Measurements from ENCODE around the gene CELF1.

DNA sequence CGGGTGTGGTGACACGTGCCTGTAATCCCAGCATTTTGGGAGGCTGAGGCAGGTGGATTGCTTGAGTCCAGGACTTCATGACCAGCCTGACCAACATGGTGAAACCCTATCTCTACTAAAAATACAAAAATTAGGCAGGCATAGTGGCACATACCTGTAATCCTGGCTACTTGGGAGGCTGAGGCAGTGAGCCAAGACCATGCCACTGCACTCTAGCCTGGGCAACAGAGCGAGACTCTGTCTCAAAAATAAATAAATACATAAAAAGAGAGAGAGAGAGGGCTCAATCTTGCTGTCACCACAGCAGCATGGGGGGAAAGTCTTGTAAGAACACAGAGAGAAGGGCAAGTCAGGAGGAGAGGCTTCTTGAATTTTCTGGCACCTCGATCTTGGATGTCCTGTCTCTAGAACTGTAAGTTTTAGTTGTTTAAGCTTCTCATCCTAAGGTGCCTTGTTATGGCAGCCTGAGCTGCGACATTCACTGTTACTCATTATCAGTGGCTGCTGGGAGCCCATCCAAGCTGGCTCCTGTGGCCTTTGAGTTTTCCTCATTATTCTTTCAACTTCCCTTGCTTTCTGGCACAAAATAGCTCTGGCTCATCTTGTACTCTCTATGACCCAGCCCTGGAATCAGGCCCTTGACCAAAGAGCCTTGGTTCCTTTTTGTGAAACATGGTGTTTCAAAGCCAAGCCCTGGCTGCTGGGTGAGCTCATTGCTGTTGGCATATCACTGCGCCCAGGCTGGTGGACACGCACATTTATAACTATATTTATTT lies 118.7 kb downstream of the CELF1 start:
- TF ChIP-seq, protein P1, sequence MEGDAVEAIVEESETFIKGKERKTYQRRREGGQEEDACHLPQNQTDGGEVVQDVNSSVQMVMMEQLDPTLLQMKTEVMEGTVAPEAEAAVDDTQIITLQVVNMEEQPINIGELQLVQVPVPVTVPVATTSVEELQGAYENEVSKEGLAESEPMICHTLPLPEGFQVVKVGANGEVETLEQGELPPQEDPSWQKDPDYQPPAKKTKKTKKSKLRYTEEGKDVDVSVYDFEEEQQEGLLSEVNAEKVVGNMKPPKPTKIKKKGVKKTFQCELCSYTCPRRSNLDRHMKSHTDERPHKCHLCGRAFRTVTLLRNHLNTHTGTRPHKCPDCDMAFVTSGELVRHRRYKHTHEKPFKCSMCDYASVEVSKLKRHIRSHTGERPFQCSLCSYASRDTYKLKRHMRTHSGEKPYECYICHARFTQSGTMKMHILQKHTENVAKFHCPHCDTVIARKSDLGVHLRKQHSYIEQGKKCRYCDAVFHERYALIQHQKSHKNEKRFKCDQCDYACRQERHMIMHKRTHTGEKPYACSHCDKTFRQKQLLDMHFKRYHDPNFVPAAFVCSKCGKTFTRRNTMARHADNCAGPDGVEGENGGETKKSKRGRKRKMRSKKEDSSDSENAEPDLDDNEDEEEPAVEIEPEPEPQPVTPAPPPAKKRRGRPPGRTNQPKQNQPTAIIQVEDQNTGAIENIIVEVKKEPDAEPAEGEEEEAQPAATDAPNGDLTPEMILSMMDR (IDR thresholded peaks at IDR 0.05) = no peak
- TF ChIP-seq POLR2AphosphoS5 (IDR thresholded peaks at IDR 0.05) (no peak), EP300 (IDR thresholded peaks at IDR 0.05; ENCODE audit: low read depth) (no peak)
